SU-DHL-6 (cell line): ENCODE results near the gene RAI1.

ENCODE experiments used
- H2AFZ ChIP-seq: fragments of 200-600 bp; sonication (generic); 2 replicates; pipeline ENCODE4 v1.6.1; 2014; ENCODE audit warnings: low read depth, mild to moderate bottlenecking, moderate library complexity, mixed read lengths, antibody characterized with exemption, low read length; ENCODE audit not compliant: severe bottlenecking
- H3F3A ChIP-seq: fragments of 200-600 bp; shearing (Covaris generic); 2 replicates; pipeline ENCODE4 v1.6.0; 2016; ENCODE audit warnings: antibody characterized with exemption, mild to moderate bottlenecking; ENCODE audit not compliant: insufficient read depth
- H3K27ac ChIP-seq: fragments of 200-600 bp; sonication (generic); 2 replicates; pipeline ENCODE4 v1.5.1; 2016; ENCODE audit warnings: low read depth, mild to moderate bottlenecking, low read length, moderate library complexity, mixed read lengths
- H3K27me3 ChIP-seq: fragments of 200-600 bp; sonication (generic), shearing (Covaris generic); 2 replicates; pipeline ENCODE4 v1.6.0; 2014; ENCODE audit warnings: mild to moderate bottlenecking, low read length
- H3K36me3 ChIP-seq: fragments of 200-600 bp; sonication (generic); 2 replicates; pipeline ENCODE4 v1.6.1; 2014; ENCODE audit warnings: mild to moderate bottlenecking, low read length, mixed read lengths
- H3K4me2 ChIP-seq: fragments of 300-600, 200-600 bp; shearing (Covaris generic), sonication (generic); 2 replicates; pipeline ENCODE4 v1.6.0; 2014; ENCODE audit warnings: low read length, low read depth, mild to moderate bottlenecking; ENCODE audit not compliant: poor library complexity, severe bottlenecking
- H3K4me3 ChIP-seq: fragments of 200-600 bp; sonication (generic); 2 replicates; pipeline ENCODE4 v1.5.1; 2014; ENCODE audit warnings: antibody characterized with exemption, low read length, mild to moderate bottlenecking, mixed read lengths; ENCODE audit not compliant: insufficient read depth, poor library complexity, severe bottlenecking
- H3K79me2 ChIP-seq: fragments of 200-600 bp; sonication (generic); 2 replicates; pipeline ENCODE4 v1.6.1; 2014; ENCODE audit warnings: mild to moderate bottlenecking, low read length, moderate library complexity; ENCODE audit not compliant: insufficient read depth
- H3K9ac ChIP-seq: fragments of 200-600 bp; sonication (generic); 2 replicates; pipeline ENCODE4 v1.7.0; 2014; ENCODE audit warnings: mild to moderate bottlenecking, low read length
- H3K9me2 ChIP-seq: fragments of 200-600 bp; sonication (generic); replicated peaks from 2 replicates; pipeline ENCODE4 v1.6.1; 2014; ENCODE audit warnings: low read length; ENCODE audit not compliant: insufficient read depth
- H3K9me3 ChIP-seq: fragments of 200-600 bp; sonication (generic); 2 replicates; pipeline ENCODE4 v1.6.1; 2014; ENCODE audit warnings: low read length, mixed read lengths; ENCODE audit not compliant: insufficient read depth
- H4K20me1 ChIP-seq: fragments of 200-600 bp; sonication (generic); 2 replicates; pipeline ENCODE4 v1.6.1; 2014; ENCODE audit warnings: low read depth, mild to moderate bottlenecking, antibody characterized with exemption, low read length, moderate library complexity, mixed read lengths
- EZH2phosphoT487 ChIP-seq: fragments of 200-600 bp; sonication (generic), shearing (Covaris generic); conservative IDR thresholded peaks from 2 replicates; pipeline ENCODE4 v1.6.1; 2018; ENCODE audit warnings: mild to moderate bottlenecking, antibody characterized with exemption, low read length, moderate library complexity, mixed read lengths
- TF ChIP-seq, protein P1 (sequence below): fragments of 200-600 bp; sonication (generic); IDR thresholded peaks from one replicate; pipeline ENCODE4 v1.5.1; 2017; ENCODE audit warnings: antibody characterized with exemption, mild to moderate bottlenecking, low read length, moderate library complexity; ENCODE audit not compliant: insufficient read depth, poor library complexity, severe bottlenecking

Gene RAI1

DNA sequence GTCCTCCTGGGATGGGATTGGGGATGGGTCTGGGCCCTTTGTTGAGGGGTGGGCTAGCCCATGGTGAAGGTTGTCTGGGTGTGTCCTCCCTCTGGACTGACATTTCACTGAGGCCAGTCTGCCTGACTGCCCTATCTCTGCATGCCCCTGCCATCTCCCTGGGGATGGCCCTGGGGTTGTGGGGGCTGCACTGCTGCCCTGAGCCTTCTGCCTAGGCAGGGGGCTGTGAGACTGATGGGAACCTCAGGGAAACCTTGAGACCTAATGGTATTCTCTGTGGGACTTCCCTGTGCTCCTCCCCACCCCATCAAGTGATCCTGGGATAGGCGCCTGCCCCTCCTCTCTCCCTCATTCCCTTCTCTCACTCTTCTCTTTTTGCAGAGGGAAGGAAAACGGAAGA lies 19.9 kb downstream of the RAI1 start:
- H3K4me3 ChIP-seq = no peak overlapping the region
- no peaks in the 10 kb centered on the region for H3K9me2 ChIP-seq
- no peak overlapping the region for H3K9ac ChIP-seq
- no peaks in the 10 kb centered on the region for H4K20me1 ChIP-seq
- no peak overlapping the region for H3K27ac ChIP-seq
- no peaks in the 10 kb centered on the region for H3K79me2 ChIP-seq
- no peaks in the 10 kb centered on the region for H3K9me3 ChIP-seq
- no peak overlapping the region for H2AFZ ChIP-seq
- H3K36me3 ChIP-seq = no peaks in the 10 kb centered on the region
- H3F3A ChIP-seq = no peaks in the 10 kb centered on the region
- H3K27me3 ChIP-seq = no peaks in the 10 kb centered on the region
- H3K4me2 ChIP-seq = no peak overlapping the region
- no peak for TF ChIP-seq EZH2phosphoT487
- TF ChIP-seq, protein P1, sequence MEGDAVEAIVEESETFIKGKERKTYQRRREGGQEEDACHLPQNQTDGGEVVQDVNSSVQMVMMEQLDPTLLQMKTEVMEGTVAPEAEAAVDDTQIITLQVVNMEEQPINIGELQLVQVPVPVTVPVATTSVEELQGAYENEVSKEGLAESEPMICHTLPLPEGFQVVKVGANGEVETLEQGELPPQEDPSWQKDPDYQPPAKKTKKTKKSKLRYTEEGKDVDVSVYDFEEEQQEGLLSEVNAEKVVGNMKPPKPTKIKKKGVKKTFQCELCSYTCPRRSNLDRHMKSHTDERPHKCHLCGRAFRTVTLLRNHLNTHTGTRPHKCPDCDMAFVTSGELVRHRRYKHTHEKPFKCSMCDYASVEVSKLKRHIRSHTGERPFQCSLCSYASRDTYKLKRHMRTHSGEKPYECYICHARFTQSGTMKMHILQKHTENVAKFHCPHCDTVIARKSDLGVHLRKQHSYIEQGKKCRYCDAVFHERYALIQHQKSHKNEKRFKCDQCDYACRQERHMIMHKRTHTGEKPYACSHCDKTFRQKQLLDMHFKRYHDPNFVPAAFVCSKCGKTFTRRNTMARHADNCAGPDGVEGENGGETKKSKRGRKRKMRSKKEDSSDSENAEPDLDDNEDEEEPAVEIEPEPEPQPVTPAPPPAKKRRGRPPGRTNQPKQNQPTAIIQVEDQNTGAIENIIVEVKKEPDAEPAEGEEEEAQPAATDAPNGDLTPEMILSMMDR = no peak

DNA sequence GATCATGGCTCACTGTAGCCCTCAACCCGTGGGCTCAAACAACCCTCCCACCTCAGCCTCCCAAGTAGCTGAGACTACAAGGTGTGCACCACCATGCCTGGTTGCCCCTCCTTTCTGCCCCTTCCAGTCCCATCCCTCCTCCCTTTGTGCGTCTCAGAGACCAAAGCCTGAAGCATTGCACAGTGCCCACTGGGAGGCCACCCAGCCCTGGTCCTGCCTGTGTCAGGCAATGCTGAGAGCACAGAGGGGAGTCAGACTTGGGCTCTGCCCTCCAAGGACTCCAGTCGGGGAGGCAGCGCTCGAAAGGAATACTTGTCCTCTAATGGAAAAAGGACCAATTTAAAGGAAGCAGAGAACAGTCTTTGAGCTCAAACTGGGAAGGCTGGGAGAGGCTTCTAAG lies 20.4 kb downstream of the RAI1 start:
- H3K27me3 ChIP-seq = no peaks in the 10 kb centered on the region
- H3K4me2 ChIP-seq = no peak overlapping the region
- no peak overlapping the region for H2AFZ ChIP-seq
- H3K36me3 ChIP-seq = no peaks in the 10 kb centered on the region
- H3K4me3 ChIP-seq = no peak overlapping the region
- no peaks in the 10 kb centered on the region for H3K9me3 ChIP-seq
- no peaks in the 10 kb centered on the region for H4K20me1 ChIP-seq
- TF ChIP-seq, protein P1 = no peak
- no peak for TF ChIP-seq EZH2phosphoT487
- H3K27ac ChIP-seq = no peak overlapping the region
- H3K9ac ChIP-seq = no peak overlapping the region
- no peaks in the 10 kb centered on the region for H3K79me2 ChIP-seq
- H3K9me2 ChIP-seq = no peaks in the 10 kb centered on the region
- H3F3A ChIP-seq = no peaks in the 10 kb centered on the region

DNA sequence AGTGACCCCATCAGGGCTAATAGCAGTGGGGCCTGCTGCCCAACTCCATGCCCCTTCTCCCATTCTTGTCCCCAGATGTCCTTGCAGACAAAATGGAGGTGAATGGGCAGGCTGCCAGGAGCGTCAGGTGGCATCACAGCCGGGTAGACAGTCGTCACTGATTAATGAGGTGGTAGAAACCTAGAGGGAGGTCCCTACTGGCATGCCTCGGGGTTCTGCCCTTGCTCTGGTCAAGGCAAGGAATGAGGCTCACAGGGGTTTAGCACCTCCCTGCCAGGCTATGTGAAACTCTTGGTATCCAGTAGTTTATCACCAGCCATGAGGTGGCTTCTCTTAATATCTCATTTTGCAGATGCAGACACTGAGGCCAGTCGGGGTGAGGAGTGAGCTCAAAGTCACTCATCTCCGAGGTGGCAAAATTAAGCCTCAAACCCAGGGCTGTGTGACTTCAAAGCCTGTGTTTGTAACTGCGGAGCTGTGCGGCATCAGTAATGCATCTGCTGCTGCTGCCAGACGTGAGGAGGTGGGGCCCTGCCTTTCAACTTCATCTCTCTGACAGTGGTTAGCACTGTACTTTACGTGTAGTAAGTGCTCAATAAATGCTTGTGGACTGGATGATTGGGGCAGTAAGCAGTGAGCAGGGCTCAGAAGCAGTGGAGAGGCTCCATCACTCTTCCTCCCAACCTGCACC lies 21.3 kb downstream of the RAI1 start:
- no peaks in the 10 kb centered on the region for H4K20me1 ChIP-seq
- no peaks in the 10 kb centered on the region for H3K9me3 ChIP-seq
- H3K27me3 ChIP-seq = no peaks in the 10 kb centered on the region
- no peak overlapping the region for H2AFZ ChIP-seq
- H3K36me3 ChIP-seq = no peaks in the 10 kb centered on the region
- no peak overlapping the region for H3K9ac ChIP-seq
- no peak overlapping the region for H3K27ac ChIP-seq
- no peaks in the 10 kb centered on the region for H3K9me2 ChIP-seq
- no peaks in the 10 kb centered on the region for H3K79me2 ChIP-seq
- no peak overlapping the region for H3K4me3 ChIP-seq
- no peaks in the 10 kb centered on the region for H3F3A ChIP-seq
- no peak for TF ChIP-seq EZH2phosphoT487
- TF ChIP-seq, protein P1 = no peak
- H3K4me2 ChIP-seq = no peak overlapping the region
